SK-MEL-5 (cell line): ENCODE data around the gene ZIC1. TPM values are rescaled to one million over a fixed set of nuclear protein-coding genes. Genes with fewer than 3 reads are reported as not detected.

ENCODE experiments used
- DNase-seq: peaks from one replicate; pipeline ENCODE4 v3.0.0-alpha.2; 2016; ENCODE audit warnings: low read depth, low spot score
- in situ Hi-C: cut with HindIII; loops from 2 replicates; pipeline ENCODE4 v1.10.0; 2016; ENCODE audit warnings: low sequenced_read_pairs, high pct_unique_total_duplicates, low pct_unique_long_range_greater_than_20kb
- total RNA-seq: library from RNA; depleted of rRNA; stranded (reverse); fragments of >200 nt; shearing (Covaris generic); gene quantifications from 2 replicates; pipeline ENCODE4 v1.2.3, GENCODE V29; 2014

Gene ZIC1
- total RNA-seq, 1 experiment from 2014 or later: 3.8 TPM

GRCh38 chr3:147373301-147373700 is 35.9 kb upstream of the ZIC1 start:
- DNase-seq: no peak
- in situ Hi-C loops: no loop called here

- no peak for DNase-seq
- in situ Hi-C loops: no loop called here
Observed at GRCh38 chr3:147377412-147378367, 31.5 kb upstream of the ZIC1 start.

DNA sequence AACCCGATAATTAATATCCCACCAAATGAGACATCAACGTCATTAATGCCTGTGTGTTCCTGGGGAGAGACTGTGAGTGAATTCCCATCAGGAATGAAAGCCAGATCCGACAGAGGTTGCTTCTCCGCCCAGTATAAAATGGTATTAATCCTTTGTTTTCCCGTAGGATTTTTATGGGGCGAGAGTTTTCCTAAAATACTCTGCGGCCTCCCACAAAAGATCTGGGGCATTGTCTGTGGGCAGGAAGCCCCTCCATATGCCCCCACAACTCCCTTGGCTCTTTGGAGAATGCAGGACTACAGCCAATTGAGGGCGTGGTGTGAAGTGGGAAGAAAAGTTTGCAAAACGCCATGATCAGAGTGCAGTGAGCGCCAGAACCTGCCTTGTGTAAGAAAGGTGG is 29.5 kb upstream of the ZIC1 start:
- DNase-seq: no peak
- in situ Hi-C loops: no loop called here

- in situ Hi-C loops: no loop called here
- no peak for DNase-seq
Observed at GRCh38 chr3:147380387-147380951, 28.7 kb upstream of the ZIC1 start.

DNA sequence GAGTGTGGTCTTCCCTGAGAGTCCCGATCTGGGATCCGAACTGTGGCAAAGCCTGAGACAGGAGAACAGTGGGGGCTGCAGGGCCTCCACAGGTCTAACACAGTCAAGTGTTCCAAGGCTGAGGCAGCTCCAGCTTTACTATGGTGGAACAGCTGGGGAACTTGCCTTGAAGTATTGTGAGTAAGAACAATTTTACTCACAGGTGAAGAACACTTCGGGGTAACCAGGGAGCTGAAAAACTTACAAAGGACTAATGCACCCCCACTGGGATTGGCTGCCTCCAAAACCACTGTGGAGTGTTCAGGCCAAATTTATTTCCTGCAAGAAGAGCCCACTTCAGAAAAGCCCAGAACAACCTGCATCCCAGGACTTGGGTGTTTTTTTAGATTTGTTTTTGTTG is 28.2 kb upstream of the ZIC1 start:
- no peak for DNase-seq
- in situ Hi-C loops: no loop called here

- no peak for DNase-seq
- in situ Hi-C loops: no loop called here
Observed at GRCh38 chr3:147381596-147381995, 27.6 kb upstream of the ZIC1 start.

DNA sequence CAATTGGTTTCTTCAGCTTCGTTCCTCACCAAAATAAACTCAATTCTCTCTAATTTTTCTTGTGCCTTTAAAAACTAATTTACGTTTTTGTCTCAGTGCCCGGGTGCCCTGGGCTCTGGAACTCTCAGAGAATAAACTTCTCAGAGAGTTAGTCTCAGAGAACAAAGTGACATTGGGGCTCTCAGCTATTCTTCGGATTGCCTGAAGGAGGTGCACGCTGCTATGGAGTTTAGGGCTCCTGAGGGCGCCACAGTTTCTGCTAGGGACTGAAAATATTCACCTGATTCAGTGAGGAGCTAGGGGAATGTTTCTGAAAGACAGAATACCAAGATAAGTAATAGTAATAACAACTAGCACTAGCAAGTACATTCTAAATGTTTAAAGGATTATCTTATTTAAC is 25.5 kb upstream of the ZIC1 start:
- in situ Hi-C loops: no loop called here

GRCh38 chr3:147384210-147385058 is 24.7 kb upstream of the ZIC1 start:
- DNase-seq: no peak
- in situ Hi-C loops: no loop called here

More for the DNA sequence above, 25.5 kb upstream of the ZIC1 start:
- DNase-seq: peak; percentile 38

GRCh38 chr3:147385059-147386012 is 23.8 kb upstream of the ZIC1 start:
- DNase-seq: no peak
- in situ Hi-C loops: no loop called here

DNA sequence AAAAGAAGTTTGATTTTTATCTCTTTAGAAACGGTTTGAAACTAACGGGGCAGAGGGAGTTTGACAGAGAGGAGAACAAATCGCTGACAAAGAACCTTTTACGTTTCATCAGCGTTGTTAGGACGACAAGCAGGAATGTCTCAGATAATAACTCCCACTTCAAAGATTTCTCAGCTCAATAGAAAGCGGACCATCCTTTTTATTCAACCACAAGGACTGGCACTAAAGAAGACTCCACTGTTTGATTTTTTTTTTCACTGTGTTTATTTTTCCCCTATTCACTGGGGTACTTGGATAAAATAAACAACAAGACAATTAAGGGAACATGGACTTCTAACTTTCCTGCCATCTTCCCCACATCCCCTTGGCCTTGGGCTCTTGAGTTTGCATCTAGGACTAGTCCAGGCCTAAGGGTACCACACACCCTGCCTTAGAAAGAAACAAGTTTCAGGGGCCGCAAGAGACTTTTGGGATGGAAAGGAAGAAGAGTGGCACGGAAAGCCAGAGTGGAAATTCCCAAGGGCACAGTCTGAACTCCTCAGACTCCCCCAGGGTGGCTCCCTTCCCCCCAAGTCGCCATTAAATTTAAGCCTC is 21.8 kb upstream of the ZIC1 start:
- in situ Hi-C loops: no loop called here
- no peak for DNase-seq

- DNase-seq: no peak
- in situ Hi-C loops: no loop called here
Observed at GRCh38 chr3:147387885-147388699, 21.1 kb upstream of the ZIC1 start.

GRCh38 chr3:147388700-147389580 is 20.2 kb upstream of the ZIC1 start:
- DNase-seq: no peak

DNA sequence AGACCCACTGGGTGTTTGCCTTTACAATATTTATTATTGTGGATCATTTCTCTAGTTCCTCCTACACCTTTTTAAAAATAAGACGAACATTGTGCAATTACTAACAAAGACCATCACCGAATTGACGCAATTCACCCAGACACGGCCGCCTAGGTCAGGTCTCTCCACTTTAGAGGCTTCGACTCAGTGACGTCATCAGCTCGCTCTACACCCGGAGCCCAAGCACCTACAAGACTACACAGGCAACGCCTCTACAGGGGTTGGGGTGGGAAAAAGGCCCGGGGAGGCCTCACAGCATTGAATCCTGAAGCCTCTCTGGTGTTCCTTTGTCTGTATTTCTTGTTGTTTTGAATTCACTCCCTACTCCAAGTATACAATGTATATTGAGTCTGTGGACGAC is 19.4 kb upstream of the ZIC1 start:
- no peak for DNase-seq
- in situ Hi-C loops: no loop called here

More at GRCh38 chr3:147388700-147389580, 20.2 kb upstream of the ZIC1 start:
- in situ Hi-C loops: no loop called here

DNA sequence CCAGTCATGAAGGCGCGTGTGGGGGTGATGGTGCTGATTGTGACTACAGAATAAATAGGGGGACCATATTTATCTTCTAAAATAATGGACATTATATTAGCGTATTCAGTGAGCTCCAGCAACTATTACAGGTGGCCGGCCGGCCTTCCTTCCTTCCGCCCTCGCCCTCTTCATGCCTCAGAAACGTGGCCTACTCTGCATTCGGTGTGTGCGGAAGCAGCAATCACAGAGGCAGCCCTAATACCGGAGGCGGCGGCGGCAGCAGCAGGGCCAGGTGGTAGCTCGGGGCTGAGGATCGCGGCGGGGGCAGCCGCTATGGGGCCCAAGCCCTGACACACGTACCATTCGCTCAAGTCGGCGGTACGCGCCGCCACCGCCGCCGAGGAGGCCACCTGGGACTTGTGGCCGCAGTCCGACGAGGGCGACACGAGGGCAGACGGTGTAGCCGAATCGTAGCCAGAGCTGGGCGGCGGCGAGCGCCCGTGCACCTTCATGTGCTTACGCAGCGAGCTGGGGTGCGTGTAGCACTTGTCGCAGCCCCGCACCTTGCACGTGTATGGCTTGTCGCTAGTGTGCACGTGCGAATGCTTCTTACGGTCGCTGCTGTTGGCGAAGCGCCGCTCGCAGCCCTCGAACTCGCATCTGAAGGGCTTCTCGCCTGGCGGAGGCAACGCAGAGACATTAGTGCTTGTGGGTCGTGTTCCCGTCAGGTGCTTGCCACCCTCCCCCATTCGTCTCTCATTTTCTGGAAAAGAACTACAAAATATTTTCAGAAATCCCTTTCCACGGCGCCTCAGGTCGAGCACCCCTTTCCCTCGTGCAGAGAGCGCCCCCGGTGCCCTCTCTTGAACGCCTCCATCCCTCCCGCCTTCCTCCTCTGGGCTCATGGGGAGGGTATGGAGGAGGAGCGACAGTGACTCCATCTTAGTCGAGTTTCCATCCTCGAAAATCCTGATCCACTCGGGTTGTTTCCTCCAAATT is 18.3 kb upstream of the ZIC1 start:
- in situ Hi-C loops: no loop called here
- DNase-seq: no peak
